ENCODE measurements around the gene KEAP1. TPM values are rescaled to one million over a fixed set of nuclear protein-coding genes. Genes with fewer than 3 reads are reported as not detected.

KEAP1 gene
- total RNA-seq, 4 donors from 2014 or later, result 66.2 to 86.9 (median 76.4) TPM

GRCh38 chr19:10514211-10515145, 11.3 kb upstream of the KEAP1 start:
- peaks cover 0 to 92% (median 10%) of the 10 kb centered on the region in 4 donors for H3K27me3 ChIP-seq

GRCh38 chr19:10513223-10513622, 10.1 kb upstream of the KEAP1 start:
- TF ChIP-seq CTCF (IDR thresholded peaks at IDR 0.05), result no peak
- no peak for TF ChIP-seq POLR2A (IDR thresholded peaks at IDR 0.05)
- no peak for DNase-seq
- 71 to 79% methylated on average over 7 of the region's 7 CpGs for WGBS, 2 donors
- peaks cover 0 to 92% (median 8%) of the 10 kb centered on the region in 4 donors for H3K27me3 ChIP-seq
- H3K36me3 ChIP-seq, result peaks cover 0 to 19% (median 3%) of the 10 kb centered on the region in 3 donors
- no peak overlapping the region for H3K4me3 ChIP-seq
- no peak overlapping the region for H3K27ac ChIP-seq
- no peaks in the 10 kb centered on the region for H3K9me3 ChIP-seq
- peaks cover 30 to 93% (median 31%) of the 10 kb centered on the region in 3 donors for H3K4me1 ChIP-seq
- intact Hi-C loops (cut with DNase I), result loop anchor here (5.0 kb wide), 1 partner anchor 39 kb away; no protein-coding TSS in a partner anchor

More at GRCh38 chr19:10514211-10515145, 11.3 kb upstream of the KEAP1 start:
- peak overlapping the region in 3 of 4 donors; percentile 86 to 88 (median 86) for H3K27ac ChIP-seq
- H3K4me1 ChIP-seq, result peaks cover 42 to 97% (median 43%) of the 10 kb centered on the region in 3 donors
- TF ChIP-seq CTCF (IDR thresholded peaks at IDR 0.05) (no peak), POLR2A (IDR thresholded peaks at IDR 0.05) (no peak)
- H3K4me3 ChIP-seq, result peak overlapping the region in 3 of 4 donors; percentile 56 to 74 (median 66)
- no peaks in the 10 kb centered on the region for H3K9me3 ChIP-seq
- no peak for DNase-seq
- 20 to 56% methylated on average over 6 to 24 of the region's 107 CpGs for WGBS, 2 donors
- intact Hi-C loops (cut with DNase I), result loop anchor here (5.0 kb wide), 1 partner anchor 38 kb away; no protein-coding TSS in a partner anchor
- H3K36me3 ChIP-seq, result peaks cover 0 to 19% (median 3%) of the 10 kb centered on the region in 3 donors

- Histone ChIP-seq H3K4me3 (no peak overlapping the region), H3K36me3 (peaks cover 0 to 19% (median 3%) of the 10 kb centered on the region in 3 donors), H3K27ac (peak overlapping the region; percentile 56 to 76 (median 68)), H3K4me1 (peaks cover 17 to 72% (median 18%) of the 10 kb centered on the region in 3 donors), H3K27me3 (peaks cover 0 to 68% (median 2%) of the 10 kb centered on the region in 4 donors), H3K9me3 (no peaks in the 10 kb centered on the region)
- TF ChIP-seq POLR2A (IDR thresholded peaks at IDR 0.05), result no peak
- peak in 5 of 6 experiments; percentile 29 to 59 (median 54) for TF ChIP-seq CTCF (IDR thresholded peaks at IDR 0.05)
- 4% methylated on average over 5 of the region's 15 CpGs; no CpG with 5 or more reads in 1 of the 2 donors for WGBS, 2 donors
- DNase-seq, result no peak
- intact Hi-C loops (cut with DNase I), result loop anchor here (5.0 kb wide), 1 partner anchor 42 kb away; no protein-coding TSS in a partner anchor
These were observed 7.2 kb upstream of the KEAP1 start for GRCh38 chr19:10510301-10510802.

- 31 to 57% methylated on average over 3 of the region's 3 CpGs for WGBS, 2 donors
These were observed 5.6 kb upstream of the KEAP1 start for GRCh38 chr19:10508707-10509106.

More at GRCh38 chr19:10508707-10509106, 5.6 kb upstream of the KEAP1 start:
- Histone ChIP-seq H3K27ac (no peak overlapping the region), H3K27me3 (peaks cover 0 to 51% (median 0%) of the 10 kb centered on the region in 4 donors), H3K9me3 (no peaks in the 10 kb centered on the region), H3K36me3 (peaks cover 0 to 7% (median 0%) of the 10 kb centered on the region in 3 donors), H3K4me3 (no peak overlapping the region), H3K4me1 (peaks cover 7 to 60% (median 13%) of the 10 kb centered on the region in 3 donors)
- TF ChIP-seq CTCF (IDR thresholded peaks at IDR 0.05), result no peak
- no peak for TF ChIP-seq POLR2A (IDR thresholded peaks at IDR 0.05)
- intact Hi-C loops (cut with DNase I), result no loop called here
- no peak for DNase-seq

All from esophagus squamous epithelium (tissue), 5 donors.